ENCODE results near the gene NDUFS4.
"Not testable (repeated sequence)": the region's sequence is repeated elsewhere in the genome, so short reads cannot be mapped to it uniquely, and the experiment has no call there.

Gene NDUFS4

DNA sequence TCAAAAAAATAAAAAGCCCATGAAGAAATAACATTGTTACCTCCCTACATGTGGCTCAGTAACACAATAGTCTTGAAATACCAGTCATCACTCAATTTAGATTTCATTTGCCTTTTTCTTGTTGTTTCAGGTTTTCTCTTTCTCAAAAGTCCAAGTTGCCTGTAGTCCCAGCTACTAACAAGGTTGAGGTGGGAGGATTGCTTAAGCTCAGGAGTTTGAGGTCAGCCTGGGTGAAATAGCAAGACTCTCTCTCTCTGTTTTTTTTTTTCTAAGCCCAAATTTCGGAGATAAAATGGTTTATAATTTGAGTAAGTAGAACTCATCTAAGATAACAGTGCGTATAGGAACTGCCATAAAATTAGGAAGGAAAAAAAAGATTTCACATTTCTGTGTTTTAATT lies 17.5 kb upstream of the NDUFS4 start:
- DNase-seq (ENCODE audit: extremely low spot score): no peak
- CTCF ChIA-PET: no interaction called here
- POLR2A ChIA-PET: no interaction called here
- TF ChIP-seq, protein P1, sequence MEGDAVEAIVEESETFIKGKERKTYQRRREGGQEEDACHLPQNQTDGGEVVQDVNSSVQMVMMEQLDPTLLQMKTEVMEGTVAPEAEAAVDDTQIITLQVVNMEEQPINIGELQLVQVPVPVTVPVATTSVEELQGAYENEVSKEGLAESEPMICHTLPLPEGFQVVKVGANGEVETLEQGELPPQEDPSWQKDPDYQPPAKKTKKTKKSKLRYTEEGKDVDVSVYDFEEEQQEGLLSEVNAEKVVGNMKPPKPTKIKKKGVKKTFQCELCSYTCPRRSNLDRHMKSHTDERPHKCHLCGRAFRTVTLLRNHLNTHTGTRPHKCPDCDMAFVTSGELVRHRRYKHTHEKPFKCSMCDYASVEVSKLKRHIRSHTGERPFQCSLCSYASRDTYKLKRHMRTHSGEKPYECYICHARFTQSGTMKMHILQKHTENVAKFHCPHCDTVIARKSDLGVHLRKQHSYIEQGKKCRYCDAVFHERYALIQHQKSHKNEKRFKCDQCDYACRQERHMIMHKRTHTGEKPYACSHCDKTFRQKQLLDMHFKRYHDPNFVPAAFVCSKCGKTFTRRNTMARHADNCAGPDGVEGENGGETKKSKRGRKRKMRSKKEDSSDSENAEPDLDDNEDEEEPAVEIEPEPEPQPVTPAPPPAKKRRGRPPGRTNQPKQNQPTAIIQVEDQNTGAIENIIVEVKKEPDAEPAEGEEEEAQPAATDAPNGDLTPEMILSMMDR (IDR thresholded peaks at IDR 0.05; ENCODE audit: control extremely low read depth, extremely low read depth, low read depth, missing control alignments): no peak

DNA sequence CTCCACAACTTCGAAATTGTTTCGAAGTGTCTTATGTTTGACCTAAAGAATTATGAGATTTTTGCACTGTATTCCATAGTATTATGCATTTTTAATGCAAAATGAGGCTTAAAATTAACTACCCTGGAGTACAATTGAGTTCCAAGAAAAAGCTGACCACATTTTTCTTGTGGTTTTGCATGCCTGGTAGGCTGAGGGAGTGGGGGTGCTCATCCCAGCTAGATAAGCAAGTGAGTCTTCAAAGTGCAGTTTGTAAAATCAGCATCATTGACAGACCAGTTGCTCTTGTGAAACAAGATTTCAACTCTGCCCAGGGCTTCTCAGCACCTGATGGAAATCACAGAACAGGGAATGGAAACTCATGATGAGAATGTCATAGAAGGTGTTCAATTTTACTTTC lies 17.0 kb upstream of the NDUFS4 start:
- CTCF ChIA-PET: no interaction called here
- POLR2A ChIA-PET: no interaction called here
- TF ChIP-seq, protein P1 (IDR thresholded peaks at IDR 0.05; ENCODE audit: control extremely low read depth, extremely low read depth, low read depth, missing control alignments): no peak
- DNase-seq (ENCODE audit: extremely low spot score): no peak

DNA sequence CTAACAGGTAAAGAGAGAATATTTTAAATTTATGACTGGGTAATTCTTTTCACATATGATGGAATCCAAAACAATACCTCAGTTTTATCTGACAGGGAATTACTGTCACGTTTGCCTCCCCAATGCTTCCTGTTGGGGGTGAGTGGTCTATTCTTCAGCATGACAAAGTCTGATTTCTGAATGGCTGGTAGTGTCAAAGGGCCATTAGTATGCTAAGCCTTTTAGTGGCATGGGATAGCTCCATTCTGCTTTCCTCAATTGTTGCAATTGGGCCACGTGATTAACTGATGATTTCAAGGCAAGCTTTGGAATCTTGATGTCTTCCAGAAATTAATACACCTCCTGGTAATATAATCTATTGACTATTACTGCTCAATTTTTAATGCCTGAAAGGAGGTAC lies 14.7 kb upstream of the NDUFS4 start:
- no peak for DNase-seq (ENCODE audit: extremely low spot score)
- ChIA-PET CTCF (interaction anchor here (1.3 to 2.1 kb wide), 2 partner anchors 9 to 12 kb away, joined by 3 to 5 read pairs; no protein-coding TSS in a partner anchor), POLR2A (no interaction called here)
- TF ChIP-seq, protein P1 (IDR thresholded peaks at IDR 0.05; ENCODE audit: control extremely low read depth, extremely low read depth, low read depth, missing control alignments): no peak

DNA sequence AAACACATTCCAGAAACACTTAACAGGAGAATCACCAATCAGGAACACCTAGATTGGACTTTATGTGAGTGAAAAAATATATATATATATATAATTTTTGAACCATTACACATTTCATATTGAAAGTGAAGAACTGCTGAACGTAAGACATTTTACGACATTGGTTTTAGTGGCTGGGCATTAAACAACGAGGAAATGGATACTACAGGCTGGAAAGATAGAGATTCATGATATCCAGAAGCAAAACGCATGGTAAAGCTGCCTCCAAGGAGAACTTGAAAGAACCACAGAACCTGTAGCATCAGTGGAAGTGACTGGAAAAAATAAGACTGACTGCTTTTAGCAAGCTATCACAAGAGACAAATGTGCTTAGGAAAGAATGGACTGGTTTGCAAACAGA lies 13.2 kb upstream of the NDUFS4 start:
- no peak for DNase-seq (ENCODE audit: extremely low spot score)
- CTCF ChIA-PET: interaction anchor here (1.0 to 2.2 kb wide), 2 partner anchors 10 to 13 kb away, joined by 3 to 10 read pairs; partner anchors contain the start of gene NDUFS4
- POLR2A ChIA-PET: no interaction called here
- TF ChIP-seq, protein P1 (IDR thresholded peaks at IDR 0.05; ENCODE audit: control extremely low read depth, extremely low read depth, low read depth, missing control alignments): no peak

DNA sequence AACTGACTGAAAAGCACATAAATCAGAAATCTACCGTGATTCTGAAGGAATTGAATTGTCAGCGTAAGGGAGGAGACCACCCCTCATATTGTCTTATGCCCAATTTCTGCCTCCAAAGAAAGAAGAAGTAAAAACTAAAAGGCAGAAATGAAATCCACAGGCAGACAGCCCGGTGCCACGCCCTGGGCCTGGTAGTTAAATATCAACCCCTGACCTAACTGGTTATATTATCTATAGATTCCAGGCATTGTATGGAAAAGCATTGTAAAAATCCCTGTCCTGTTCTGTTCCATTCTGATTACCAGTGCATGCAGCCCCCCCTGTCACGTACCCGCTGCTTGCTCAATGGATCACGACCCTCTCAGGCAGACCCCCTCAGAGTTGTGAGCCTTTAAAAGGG lies 11.9 kb upstream of the NDUFS4 start:
- POLR2A ChIA-PET; DNase-seq (ENCODE audit: extremely low spot score): not testable (repeated sequence)
- CTCF ChIA-PET: interaction anchor here (1.0 to 2.2 kb wide), 2 partner anchors 12 kb away, joined by 3 to 10 read pairs; partner anchors contain the start of gene NDUFS4

DNA sequence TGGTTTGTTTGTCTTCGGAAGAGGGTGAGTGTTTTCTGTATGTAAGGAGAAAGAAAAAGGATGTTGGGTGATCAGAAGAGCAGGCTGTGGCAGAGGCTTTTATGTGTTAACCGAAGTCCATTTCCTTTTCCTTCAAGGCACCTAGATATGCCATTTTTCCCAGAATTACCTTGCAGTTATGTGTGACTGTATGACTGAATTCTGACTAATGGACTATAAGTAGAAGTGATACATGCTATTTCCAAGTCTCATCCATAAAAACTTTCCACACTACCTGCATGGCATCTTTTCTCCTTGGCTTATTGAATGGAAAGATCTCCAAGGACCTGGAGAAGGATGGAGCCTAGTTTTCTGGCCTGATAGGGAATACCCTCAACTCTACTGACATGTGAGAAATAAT lies 10.6 kb upstream of the NDUFS4 start:
- DNase-seq (ENCODE audit: extremely low spot score): no peak
- POLR2A ChIA-PET: no interaction called here
- CTCF ChIA-PET: no interaction called here
- TF ChIP-seq, protein P1 (IDR thresholded peaks at IDR 0.05; ENCODE audit: control extremely low read depth, extremely low read depth, low read depth, missing control alignments): no peak

DNA sequence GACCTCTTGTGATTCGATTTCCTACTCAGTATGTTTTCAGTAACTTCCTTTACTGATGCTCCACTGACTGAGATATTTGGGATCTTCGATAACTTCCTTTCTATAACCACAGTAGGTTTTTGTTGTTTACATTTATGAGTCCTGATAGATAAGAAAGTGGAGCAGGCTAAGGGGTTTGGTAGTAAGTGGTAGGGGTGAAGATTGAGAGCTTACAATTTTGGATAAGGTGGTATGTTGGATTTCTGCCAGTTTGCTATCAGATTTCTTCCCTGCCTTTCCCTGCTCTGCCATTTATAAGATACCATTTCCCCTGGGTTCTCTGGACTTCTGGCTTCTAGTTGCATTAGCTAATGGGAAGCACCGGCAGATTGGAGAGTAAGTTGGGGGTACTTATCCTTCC lies 7.9 kb upstream of the NDUFS4 start:
- no peak for DNase-seq (ENCODE audit: extremely low spot score)
- ChIA-PET POLR2A (no interaction called here), CTCF (interaction anchor here (0.9 kb wide), 1 partner anchor 24 kb away, joined by 4 read pairs; no protein-coding TSS in a partner anchor)
- TF ChIP-seq, protein P1 (IDR thresholded peaks at IDR 0.05; ENCODE audit: control extremely low read depth, extremely low read depth, low read depth, missing control alignments): no peak

Measured in GM10248 (cell line).